ENCODE measurements around the gene MSRB3.
"Not testable (repeated sequence)": the region's sequence is repeated elsewhere in the genome, so short reads cannot be mapped to it uniquely, and the experiment has no call there.

Gene MSRB3

DNA sequence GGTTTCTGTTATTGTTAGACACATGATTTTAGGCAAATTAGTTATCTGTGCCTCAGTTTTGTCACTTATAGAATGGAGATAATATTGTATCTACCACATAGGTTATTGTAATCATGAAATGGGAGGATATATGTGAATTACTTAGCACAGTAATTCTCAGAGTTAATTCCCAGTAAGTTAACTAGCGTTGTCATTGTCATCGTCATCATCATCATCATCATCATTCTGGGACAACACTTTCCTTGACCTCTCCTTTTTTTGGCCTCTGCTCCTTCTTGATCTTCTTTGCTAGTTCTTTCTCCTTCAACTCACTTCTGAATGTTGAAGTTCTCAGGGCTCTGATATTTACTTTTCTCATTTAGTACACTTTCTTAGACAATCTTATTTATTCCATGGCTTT, 13.8 kb downstream of the MSRB3 start:
- no peak for DNase-seq

- no peak for DNase-seq
Observed at GRCh38 chr12:65293735-65294134, 15.3 kb downstream of the MSRB3 start.

DNA sequence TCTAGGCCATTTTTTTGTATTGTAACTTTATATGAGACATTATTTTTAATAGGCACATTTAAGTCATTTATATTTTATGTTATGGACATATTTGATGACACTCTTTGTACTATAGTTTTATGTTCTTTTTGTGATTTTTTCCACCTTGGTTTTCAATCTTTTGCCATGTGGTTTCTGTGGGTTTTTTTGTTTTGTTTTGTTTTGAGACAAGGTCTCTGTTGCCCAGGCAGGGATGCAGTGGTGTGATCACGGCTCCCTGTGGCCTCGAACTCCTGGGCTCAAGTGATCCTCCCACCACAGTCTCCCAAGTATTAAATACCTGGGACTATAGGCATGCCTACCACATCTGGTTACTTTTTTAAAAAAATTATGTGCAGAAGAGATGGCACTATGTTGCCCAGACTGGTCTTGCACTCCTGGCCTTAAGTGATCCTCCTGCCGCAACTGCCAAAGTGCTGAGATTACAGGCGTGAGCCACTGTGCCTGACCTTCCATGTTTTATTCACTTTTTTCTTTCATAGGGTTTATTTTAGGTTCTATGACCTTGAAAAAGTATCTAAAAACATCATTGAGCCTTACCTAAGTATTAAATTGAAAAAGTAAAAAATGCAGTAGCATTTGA, 16.3 kb downstream of the MSRB3 start:
- DNase-seq, result no peak

DNA sequence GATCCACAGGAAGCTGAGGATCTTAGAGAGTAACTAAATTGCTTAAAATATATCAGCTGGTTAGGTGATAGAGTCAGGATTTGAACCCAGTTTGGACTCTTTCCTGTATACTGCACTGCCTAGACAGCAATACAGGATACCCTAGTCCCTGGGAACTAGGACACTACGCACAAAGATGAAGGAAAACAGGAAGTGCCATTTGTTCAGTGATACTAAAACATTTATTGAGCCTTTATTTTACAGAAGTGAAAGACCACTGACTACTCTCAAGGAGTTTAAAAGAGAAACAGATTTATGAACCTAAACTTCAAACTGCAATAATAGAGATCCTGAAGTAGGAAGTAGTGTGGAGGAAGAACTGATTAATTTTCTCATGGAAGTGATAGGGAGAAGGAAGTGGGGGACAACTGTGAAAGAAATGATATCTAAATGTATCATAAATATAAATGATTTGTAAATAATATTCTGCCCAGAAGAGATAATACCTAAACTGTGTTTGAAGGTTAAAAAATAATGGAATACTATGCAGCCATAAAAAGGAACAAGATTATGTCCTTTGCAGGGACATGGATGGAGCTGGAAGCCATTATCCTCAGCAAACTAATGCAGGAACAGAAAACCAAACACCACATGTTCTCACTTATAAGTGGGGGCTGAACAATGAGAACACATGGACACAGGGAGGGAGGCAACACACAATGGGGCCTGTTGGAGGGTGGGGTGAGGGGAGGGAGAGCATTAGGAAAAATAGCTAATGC, 18.2 kb downstream of the MSRB3 start:
- no peak for DNase-seq

DNA sequence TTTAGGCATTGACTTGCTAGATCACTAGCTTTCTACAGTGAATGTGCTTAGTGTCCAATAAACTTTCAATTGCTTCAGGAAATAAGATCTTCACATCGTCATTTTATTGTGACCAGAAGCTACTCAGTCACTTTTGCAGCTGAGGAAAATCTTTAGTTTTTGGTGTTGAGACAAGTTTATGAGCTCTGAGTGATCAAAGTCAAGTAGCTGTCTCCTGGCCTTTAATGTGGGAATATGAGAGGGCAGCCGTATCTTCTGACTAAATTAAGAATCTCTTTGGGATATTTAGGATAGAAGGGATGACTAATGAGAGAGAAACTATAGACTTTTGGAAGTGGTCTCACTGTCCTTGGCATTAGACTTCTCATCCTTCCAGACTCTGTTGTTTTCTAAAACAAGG, 21.6 kb downstream of the MSRB3 start:
- no peak for DNase-seq

DNA sequence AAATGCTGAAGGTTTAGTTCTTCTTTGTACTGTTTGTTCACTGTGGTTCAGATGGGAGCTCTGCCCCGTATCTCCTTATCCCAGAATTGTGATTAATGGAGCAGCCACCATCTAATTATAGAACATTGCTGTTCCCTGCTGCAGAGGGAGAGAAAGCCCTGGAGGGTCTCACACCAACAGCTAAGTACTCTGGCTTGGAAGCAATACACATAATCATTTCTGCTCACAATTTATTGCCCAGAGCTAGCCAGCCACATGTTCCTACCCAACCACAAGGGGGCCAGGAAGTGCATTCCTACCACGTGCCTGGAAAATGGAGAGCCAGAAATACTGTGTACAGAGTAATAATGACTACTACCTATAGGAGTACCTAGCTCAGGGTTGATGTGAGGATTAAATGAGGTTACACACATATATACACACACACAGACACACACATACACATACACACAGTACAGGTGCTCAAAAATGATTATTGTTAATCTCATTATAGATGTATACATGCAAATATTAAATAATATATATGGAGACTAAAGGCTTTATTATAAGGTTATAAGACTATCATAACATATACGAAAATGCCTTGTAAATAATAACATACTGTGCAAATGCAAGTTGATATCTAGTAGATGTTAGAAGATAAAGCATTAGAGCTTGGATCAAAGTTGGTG, 22.3 kb downstream of the MSRB3 start:
- no peak for DNase-seq

DNA sequence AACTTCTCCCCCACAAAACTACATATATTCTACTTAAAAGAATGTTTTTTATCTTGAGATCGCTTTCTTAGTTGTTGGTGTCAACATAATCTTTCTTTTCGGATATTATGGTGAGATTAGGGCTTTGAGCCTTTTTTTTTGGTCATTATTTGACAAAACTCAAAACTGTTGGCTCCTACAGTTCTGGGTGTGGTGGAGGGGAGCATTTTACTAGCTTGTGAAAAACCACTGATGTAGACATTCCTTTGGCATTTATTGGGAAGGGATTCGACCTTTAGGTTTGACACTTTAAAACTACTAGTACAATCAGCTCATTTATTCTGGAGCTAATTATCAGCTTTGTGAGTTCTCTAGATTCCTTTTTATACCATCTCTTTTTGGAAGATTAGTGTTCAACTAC, 24.4 kb downstream of the MSRB3 start:
- DNase-seq, result no peak

GRCh38 chr12:65305346-65305950, 27.0 kb downstream of the MSRB3 start:
- DNase-seq, result no peak

DNA sequence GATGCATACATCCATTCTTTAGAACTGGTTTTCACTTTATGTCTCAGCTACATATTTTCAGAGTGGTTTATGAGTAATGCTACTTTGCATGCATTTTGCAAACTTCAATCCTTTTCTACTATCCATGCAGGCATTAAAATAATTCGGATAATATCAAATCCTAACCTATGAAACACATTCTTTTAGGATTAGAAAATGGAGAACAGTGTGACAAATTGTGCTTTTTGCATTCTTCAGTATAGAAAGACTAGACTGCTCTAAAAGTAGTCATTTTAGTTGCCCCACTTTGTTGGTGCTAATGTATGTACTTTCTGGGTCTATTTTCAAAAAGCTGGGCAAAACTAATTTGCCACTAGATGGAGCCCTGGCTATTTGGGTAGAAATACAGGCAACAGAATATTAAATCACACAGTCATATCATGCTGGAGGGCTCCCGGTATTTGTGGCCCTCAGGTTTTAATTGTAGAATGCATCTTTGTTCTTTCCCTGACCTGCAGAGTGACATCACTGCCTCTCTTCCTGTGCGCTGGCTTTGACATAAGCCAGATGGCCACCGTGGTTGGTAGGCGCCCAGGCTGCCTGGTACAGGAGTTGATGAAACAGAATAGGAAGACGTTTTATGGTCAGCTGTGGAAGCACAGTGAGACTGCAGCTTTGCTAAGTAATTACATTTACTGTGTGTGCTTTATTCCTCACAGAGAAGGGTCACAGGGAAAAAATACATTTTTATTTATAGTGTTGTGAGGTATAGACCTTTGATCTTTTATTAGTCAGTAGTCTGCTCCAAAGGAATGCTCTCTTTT, 28.1 kb downstream of the MSRB3 start:
- DNase-seq, result no peak

- no peak for DNase-seq
Observed at GRCh38 chr12:65307169-65307501, 28.7 kb downstream of the MSRB3 start.

DNA sequence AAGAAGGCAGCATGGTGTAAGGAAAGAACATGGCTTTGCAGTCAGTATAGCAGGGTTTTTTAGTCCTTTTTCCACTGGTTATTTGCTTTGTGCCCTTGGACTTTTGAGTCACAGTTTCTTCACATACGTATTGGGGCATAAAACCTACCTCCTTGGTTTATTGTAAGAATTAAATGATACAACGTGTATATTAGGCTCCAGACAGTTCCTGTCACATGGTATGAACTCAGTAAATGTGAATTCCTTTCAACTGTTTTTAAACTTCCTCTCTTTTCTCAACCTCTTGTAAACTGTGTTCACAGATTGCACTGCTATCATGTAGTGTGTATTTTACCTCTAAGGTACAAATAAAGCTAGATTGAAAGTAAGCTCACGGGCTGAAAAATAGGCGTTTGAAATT, 29.5 kb downstream of the MSRB3 start:
- DNase-seq, result no peak

- no peak for DNase-seq
Observed at GRCh38 chr12:65308601-65309071, 30.2 kb downstream of the MSRB3 start.

DNA sequence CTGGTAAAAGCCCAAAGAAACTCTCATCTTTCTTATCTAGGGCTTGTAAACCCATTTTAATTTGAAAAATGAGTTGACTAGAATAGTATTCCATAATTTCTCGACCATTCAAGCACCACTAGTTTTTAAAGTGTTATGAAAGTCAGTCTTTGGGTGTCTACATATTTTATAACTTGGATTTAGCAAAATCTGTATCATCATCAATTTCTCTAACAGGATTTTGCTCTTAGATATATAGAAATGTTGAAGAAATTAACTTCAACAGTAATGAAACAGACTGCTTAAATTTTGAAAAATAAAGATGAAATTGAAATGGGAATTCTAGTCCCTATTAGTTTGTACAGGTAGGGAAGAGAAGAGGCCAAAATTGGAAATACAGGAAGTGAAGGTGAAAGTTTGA, 32.8 kb downstream of the MSRB3 start:
- DNase-seq, result no peak

GRCh38 chr12:65313719-65314317, 35.3 kb downstream of the MSRB3 start:
- no peak for DNase-seq

GRCh38 chr12:65315238-65315637, 36.8 kb downstream of the MSRB3 start:
- DNase-seq, result not testable (repeated sequence)

DNA sequence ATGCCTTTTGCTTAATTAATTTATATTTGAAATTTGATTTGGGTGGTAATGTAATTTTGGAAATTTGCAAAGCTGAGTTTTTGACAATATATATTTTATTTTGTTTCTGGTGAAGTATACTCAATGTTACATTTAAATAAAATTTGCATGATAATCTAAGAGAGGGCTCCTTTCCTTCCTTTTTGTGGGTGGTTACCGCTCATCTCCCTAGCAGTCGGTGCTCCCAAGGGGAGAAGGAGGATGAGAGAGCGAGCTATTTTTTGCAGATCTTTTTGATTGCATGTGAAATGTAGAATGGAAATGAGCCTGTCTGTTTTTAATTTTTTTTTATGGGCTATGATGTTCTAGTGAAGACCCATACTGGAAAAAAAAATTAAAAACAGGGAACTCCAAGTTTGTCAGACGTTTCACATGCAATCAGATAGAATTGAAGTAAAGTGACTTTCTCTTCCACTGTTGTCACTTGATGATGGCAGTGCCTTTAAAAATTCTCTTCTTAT, 39.8 kb downstream of the MSRB3 start:
- DNase-seq, result no peak

- DNase-seq, result no peak
Observed at GRCh38 chr12:65319688-65320200, 41.3 kb downstream of the MSRB3 start.

DNA sequence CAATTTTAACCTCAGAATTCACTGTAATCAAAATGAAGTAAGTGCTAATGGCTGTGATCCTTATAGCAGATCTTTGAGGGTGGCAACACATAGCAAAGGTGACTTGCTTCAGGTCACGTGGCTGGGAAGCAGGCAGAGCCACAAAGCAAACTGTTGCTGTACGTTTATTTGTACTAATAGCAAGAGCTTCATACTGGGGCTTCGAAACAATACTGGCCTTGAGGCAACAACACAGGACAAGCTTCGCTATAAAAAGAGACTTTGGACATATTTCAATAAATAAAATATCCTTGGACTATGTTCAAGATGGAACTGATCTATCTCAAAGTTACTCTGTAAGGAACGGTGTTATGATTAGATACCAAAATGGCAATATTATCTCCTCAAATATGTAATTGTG, 44.6 kb downstream of the MSRB3 start:
- DNase-seq, result no peak

DNA sequence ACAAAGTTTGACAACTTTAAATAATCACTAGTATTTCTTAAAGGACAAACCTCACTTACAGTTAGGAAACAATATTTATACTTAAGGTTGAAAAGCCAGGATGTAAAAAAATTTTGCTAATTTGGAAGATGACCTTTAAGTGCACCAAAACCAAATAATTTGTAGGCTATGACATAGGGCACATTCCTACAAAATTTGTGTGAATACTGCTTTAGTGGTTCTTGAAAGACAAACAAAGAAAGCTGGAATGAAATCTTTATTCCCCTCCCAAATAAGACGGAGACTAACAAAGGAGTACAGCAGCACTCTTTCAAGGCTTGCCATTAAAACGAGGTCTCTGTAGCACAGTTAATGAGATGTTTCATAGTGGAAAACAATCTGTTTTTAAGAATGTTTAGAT, 45.6 kb downstream of the MSRB3 start:
- DNase-seq, result no peak

GRCh38 chr12:65324551-65324950, 46.1 kb downstream of the MSRB3 start:
- no peak for DNase-seq

GRCh38 chr12:65325183-65325582, 46.7 kb downstream of the MSRB3 start:
- DNase-seq, result no peak

GRCh38 chr12:65326616-65327015, 48.1 kb downstream of the MSRB3 start:
- DNase-seq, result no peak
